Measurements from ENCODE around the gene LRRC7.

- TF ChIP-seq, protein P1, sequence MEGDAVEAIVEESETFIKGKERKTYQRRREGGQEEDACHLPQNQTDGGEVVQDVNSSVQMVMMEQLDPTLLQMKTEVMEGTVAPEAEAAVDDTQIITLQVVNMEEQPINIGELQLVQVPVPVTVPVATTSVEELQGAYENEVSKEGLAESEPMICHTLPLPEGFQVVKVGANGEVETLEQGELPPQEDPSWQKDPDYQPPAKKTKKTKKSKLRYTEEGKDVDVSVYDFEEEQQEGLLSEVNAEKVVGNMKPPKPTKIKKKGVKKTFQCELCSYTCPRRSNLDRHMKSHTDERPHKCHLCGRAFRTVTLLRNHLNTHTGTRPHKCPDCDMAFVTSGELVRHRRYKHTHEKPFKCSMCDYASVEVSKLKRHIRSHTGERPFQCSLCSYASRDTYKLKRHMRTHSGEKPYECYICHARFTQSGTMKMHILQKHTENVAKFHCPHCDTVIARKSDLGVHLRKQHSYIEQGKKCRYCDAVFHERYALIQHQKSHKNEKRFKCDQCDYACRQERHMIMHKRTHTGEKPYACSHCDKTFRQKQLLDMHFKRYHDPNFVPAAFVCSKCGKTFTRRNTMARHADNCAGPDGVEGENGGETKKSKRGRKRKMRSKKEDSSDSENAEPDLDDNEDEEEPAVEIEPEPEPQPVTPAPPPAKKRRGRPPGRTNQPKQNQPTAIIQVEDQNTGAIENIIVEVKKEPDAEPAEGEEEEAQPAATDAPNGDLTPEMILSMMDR (IDR thresholded peaks at IDR 0.05) = no peak
- TF ChIP-seq POLR2A (IDR thresholded peaks at IDR 0.05) = no peak
- no peak for TF ChIP-seq POLR2AphosphoS5 (IDR thresholded peaks at IDR 0.05)
These were observed 134.4 kb downstream of the LRRC7 start for GRCh38 chr1:69702085-69702484.

Data from breast epithelium (tissue), 3 donors.